Measurements from ENCODE around the gene CHM.

DNA sequence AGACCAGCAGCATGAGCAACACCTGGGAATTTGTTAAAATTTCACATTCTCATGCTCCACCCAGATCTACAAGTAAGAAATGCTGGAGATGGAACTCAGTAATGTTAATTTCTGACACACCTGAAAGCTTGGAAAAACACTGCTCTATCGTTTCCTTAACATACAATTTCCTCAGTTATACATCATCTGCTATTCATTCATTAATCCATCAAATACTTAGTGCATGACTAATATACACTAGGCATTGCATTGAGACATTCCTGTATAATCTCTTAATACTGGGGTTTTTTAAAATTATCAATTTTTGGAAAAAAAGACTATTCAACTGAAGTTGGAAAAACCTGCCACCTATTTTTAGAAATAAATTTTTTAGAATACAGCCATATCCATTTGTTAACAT lies 106.1 kb downstream of the CHM start:
- TF ChIP-seq POLR2AphosphoS5 (IDR thresholded peaks at IDR 0.05; ENCODE audit: low read depth, low read length): no peak
- TF ChIP-seq POLR2A (IDR thresholded peaks at IDR 0.05; ENCODE audit: low read depth, low read length): no peak
- no peak for TF ChIP-seq TAF1 (IDR thresholded peaks at IDR 0.05; ENCODE audit: borderline replicate concordance, low read depth, low read length)
